Epithelial cell of umbilical artery (primary cell): ENCODE data around the gene AXIN1. TPM values are rescaled to one million over a fixed set of nuclear protein-coding genes. Genes with fewer than 3 reads are reported as not detected.

Experiments
- total RNA-seq: library from RNA; depleted of rRNA; stranded (reverse); fragments of >200 nt; gene quantifications from 2 replicates; pipeline ENCODE4 v1.2.3, GENCODE V29; 2014

Gene AXIN1
- total RNA-seq, result 18.8 and 22.9 TPM in 2 replicates

GRCh38 chr16:352547-353403 lies at the start of gene AXIN1:
AXIN1 (minus strand) TSS chr16:352723; CDS start chr16:347025, 5,698 bp downstream.

DNA sequence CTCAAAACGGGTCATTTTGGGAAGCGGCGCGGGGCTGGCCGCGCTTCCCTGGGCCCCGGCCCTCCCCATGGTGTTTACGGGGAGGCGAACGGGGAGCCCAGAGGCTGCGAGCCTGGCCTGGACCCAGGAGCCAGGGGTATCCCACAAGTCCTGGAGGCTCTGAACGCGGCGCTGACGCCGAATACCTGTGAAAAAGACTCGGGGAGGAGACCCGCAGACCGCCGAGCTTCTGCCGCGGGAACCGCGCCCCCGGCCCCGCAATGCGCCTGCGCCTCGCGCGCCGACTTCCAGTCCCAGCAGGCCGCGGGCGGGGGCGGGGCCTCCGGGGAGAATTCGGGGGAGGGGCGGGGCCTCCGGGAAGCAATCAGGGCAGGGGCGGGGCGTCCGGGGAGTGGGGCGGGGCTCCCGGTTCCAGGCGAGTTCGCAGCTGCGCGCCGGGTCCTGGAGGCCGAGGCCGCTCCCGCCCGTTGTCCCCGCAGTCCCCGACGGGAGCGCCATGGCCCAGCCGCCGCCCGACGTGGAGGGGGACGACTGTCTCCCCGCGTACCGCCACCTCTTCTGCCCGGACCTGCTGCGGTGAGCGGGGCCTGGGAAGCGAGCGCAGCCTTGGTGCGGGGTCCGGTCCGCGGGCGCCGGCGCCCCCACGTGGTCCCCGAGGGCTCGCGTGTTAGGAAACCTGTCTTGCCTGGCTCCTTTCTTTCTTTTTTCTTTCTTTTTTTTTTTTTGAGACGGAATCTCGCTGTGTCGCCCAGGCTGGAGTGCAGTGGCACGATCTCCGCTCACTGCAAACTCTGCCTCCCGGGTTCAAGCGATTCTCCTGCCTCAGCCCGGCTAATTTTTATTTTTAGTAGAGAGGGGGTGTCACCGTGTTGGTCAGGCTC lies 49.2 kb upstream of the AXIN1 start, which contains the start of gene DECR2:
Gene DECR2, plus strand, starts transcription at position 418 of the 881 bp plus-strand sequence. Its CDS starts 79 bp downstream, at position 497.

DNA sequence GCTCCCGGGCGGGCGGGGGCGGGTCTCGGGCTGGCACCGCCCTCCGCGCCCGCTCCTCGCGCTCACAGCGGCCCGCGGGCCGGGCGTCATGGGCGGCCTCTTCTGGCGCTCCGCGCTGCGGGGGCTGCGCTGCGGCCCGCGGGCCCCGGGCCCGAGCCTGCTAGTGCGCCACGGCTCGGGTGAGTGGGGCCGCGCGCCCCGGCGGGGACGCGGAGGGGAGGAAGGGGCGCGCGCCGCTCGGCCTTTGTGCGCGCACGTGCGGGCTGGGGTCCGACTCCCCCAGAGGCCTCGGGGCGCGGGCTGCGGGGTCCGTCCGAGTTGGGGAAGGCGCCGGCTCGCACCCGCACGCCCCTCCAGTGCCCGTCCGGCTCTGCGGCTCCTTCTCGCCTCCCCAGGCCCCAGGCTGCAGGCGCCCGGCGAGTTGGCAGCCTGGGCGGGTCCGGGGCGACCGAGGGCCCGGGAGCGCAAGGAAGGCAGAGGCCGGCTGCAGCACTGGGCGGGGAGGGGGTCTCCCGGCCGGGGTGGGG lies 44.7 kb upstream of the AXIN1 start, which contains the start of gene NME4:
Gene NME4, plus strand, starts transcription at position 65 of the 527 bp plus-strand sequence. Its CDS starts 24 bp downstream, at position 89.

DNA sequence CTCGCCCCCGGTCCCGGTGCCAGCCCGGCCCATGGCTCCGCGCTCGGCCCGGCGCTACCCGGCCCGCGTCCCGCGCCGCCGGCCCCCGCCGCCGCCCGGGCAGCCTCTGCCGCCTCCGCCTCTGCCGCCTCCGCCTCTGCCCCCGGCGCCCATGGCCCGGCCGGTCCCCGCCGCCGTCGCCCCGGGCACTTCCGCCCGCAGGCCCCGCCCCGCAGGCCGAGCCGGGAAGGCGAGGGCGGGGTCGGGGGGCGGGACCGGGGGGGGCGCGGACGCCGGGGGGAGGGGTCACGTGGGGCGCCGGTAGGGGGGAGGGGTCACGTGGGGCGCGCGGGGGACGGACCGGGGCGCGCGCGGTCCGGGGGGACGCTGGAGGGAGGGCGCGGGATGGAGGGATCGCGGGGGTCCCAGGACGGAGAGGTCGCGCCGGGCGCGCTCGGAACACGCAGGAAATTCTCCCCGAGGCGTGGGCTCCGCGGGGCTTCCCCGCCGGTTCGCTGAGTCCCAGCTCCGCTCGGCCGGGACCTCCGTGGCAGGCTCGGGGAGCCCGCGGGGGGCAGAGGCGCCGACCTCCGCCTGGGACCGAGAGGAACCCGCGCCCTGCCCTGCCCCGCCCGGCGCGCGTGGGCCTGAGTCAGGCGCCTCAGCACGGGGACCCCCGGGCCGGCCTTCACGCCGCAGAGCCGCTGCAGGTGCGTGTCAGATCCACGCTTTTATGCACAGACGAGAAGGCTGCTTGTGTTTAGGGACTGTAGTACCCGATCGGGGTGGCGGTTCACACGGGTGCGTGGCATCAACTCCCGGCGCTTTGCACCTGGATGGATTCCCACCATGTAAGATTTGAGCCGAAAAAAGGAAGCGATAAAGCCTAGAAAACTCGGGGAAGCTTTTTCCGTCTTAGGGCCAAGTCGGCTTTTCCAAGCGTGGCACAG lies 29.5 kb upstream of the AXIN1 start, which contains the start of gene PGAP6:
Gene PGAP6, minus strand, starts transcription at position 190 of the 929 bp plus-strand sequence. Its CDS starts 157 bp downstream, at position 33.

DNA sequence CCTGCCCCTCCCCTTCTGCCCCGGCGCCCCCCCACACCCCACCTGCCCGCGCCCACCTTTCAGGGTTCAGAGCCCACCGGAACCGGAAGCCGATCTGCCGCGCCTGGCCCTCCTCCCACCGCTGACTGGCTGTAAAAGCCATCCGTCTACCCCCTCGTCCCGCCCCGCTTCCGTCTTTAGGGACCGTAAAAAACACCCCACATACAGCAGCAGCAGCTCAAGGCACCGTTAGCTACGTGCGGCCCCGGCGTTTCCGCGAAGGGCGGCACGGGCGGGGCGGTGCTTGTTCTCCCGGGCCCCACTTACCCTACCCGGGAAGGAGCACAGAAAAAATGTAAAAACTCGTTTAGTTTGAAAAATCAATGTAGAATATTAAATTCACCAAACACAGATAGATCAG lies 17.9 kb upstream of the AXIN1 start, which contains the start of gene MRPL28:
Gene MRPL28, minus strand, starts transcription at position 96 of the 400 bp plus-strand sequence. CDS start 320 bp downstream, outside the sequence.

DNA sequence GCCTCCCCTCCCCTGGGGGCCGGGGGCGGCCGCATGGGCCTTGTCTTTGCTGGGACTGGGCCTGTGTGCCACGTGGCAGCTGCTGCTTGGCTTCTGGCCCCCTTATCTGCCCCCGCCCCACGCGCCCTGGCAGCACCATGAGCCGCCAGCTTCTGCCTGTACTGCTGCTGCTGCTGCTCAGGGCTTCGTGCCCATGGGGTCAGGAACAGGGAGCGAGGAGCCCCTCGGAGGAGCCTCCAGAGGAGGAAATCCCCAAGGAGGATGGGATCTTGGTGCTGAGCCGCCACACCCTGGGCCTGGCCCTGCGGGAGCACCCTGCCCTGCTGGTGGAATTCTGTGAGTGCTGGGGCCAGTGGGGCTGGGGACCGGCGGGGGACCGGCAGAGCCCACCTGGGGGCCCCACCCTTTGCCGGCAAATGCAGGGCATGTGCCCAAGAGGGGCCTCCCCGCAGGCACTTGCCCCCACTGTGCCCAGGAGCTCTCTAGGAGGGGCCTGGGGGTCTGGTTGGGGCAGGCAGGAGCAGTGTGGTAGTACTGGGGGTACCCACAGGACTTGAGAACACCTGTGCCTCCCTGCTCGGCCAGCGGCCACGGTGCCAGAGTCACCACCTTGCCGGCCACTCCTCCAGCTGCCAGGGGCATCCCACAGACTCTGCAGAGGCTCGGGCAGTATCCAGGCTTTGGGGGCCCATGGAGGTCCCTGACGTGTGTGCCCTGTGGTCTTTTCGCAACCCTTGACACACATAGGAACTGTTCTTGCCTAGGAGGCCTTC lies 69.3 kb downstream of the AXIN1 start, which contains the start of gene PDIA2:
Gene PDIA2, plus strand, starts transcription at position 132 of the 773 bp plus-strand sequence. Its CDS starts 6 bp downstream, at position 138.

DNA sequence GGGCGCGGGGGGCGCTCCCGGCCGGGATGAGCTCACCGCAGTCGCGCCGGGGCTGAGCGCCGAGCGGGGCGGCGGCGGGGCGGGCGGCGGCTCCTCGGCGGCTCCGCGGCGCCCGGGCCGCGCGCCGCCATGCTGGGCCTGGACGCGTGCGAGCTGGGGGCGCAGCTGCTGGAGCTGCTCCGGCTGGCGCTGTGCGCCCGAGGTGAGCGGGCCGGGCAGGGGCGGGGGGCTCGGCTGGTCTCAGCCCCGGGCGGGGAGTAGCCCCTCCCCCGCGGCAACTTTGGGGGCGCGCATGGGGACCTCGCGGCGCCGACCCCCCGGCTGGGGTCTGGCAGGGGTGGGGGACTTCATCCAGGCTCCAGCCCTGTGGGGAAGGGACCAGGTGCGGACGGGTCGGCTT lies 72.0 kb downstream of the AXIN1 start, which contains the start of gene ARHGDIG:
Gene ARHGDIG, plus strand, starts transcription at position 40 of the 400 bp plus-strand sequence. Its CDS starts 90 bp downstream, at position 130.

DNA sequence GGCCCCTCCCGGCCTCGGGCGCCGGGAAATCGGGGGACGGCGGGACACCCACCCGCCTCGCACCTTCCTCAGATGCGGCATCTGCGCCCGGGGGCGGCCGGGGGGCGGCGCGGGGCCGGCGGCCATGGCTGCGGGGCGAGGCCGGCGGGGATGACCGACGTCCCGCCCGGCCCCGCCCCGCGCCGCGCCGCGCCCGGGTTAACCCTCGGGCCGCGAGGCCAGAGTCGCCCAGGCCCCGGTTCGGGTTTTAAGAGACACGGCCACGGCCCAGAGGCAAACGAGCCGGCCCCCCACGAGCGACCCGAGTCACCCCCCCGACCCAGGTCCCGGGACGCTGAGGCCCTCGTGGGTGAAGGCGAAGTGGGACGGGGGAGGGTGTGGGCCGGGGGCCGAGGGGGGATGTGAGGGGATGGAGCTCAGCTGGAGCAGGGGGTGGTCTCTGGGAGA lies 76.7 kb downstream of the AXIN1 start, which contains the start of gene RGS11:
Gene RGS11, minus strand, starts transcription at position 159 of the 447 bp plus-strand sequence. Its CDS starts 33 bp downstream, at position 126.

Other genes starting within 250 kb of the AXIN1 start
- gene NPRL3, start 214.1 kb downstream of the AXIN1 start, total RNA-seq, result 5.6 and 5.8 TPM in 2 replicates
- gene HBZ, start 200.1 kb downstream of the AXIN1 start, total RNA-seq, result not detected in 2 replicates
- gene HBM, start 186.7 kb downstream of the AXIN1 start, total RNA-seq, result not detected in 2 replicates
- gene HBA2, start 179.8 kb downstream of the AXIN1 start, total RNA-seq, result not detected in 2 replicates
- not detected in 2 replicates for gene HBA1, start 176.0 kb downstream of the AXIN1 start, total RNA-seq
- gene HBQ1, start 172.3 kb downstream of the AXIN1 start, total RNA-seq, result 0.61 and 3.9 TPM in 2 replicates
- gene LUC7L, start 123.3 kb downstream of the AXIN1 start, total RNA-seq, result 36.7 and 48.8 TPM in 2 replicates
- 46.1 and 58.7 TPM in 2 replicates for gene FAM234A, start 117.9 kb downstream of the AXIN1 start, total RNA-seq
- 0.97 and 1.5 TPM in 2 replicates for gene RGS11, start 76.8 kb downstream of the AXIN1 start, total RNA-seq
- 0.61 and 4.2 TPM in 2 replicates for gene ARHGDIG, start 72.1 kb downstream of the AXIN1 start, total RNA-seq
- gene PDIA2, start 69.6 kb downstream of the AXIN1 start, total RNA-seq, result not detected in 2 replicates
- 111 and 136 TPM in 2 replicates for gene MRPL28, start 17.8 kb upstream of the AXIN1 start, total RNA-seq
- gene PGAP6, start 29.3 kb upstream of the AXIN1 start, total RNA-seq, result 78.0 and 93.9 TPM in 2 replicates
- gene NME4, start 44.5 kb upstream of the AXIN1 start, total RNA-seq, result 76.4 and 117 TPM in 2 replicates
- 9.0 and 17.5 TPM in 2 replicates for gene DECR2, start 49.2 kb upstream of the AXIN1 start, total RNA-seq
- gene RAB11FIP3, start 72.9 kb upstream of the AXIN1 start, total RNA-seq, result 23.4 and 24.8 TPM in 2 replicates
- gene CAPN15, start 175.0 kb upstream of the AXIN1 start, total RNA-seq, result 30.2 and 41.9 TPM in 2 replicates
- gene PRR35, start 207.7 kb upstream of the AXIN1 start, total RNA-seq, result under 0.01 TPM in 1 of 2 replicates, not detected in the other
- 1.6 and 2.0 TPM in 2 replicates for gene NHLRC4, start 214.3 kb upstream of the AXIN1 start, total RNA-seq
- gene PIGQ, start 217.2 kb upstream of the AXIN1 start, total RNA-seq, result 23.1 and 24.2 TPM in 2 replicates
- 8.4 and 11.1 TPM in 2 replicates for gene RAB40C, start 237.3 kb upstream of the AXIN1 start, total RNA-seq